ENCODE data around the gene FIGNL2.

FIGNL2 gene

DNA sequence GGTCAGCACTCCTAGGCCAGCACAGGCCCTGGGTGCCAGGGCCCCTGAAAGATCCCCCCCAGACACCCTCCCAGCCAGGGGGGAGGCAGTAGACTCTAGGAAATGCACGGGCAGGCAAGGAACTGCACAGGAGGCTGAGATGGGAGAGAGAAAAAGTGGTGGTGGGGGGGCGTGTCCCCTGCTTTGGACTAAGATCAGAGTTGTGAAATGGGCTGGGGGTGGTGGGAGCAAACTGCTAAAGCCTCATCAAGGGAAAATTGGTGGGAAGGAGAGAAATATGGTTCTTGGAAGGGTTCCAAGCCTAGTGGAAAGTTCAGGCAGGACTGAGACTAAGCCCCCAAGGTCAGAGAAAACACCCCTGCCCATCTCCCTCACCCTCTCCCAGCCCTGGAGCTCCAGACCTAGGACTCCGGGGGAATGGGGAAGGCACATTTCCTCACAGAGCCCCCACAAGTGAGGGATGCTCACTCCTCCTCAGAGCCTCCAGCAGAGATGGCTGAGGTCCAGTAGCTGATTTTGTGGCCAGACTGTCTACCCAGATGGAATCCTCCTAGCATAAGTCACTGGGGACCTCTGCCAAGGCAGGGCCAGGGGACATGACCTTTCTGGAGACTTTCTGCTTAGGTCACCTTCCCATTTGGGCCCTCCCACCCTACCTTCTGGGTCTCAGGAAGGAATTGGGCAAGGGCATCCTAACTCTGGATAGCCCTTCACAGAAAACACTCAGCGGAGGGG is 29.8 kb downstream of the FIGNL2 start:
- H3K9me3 ChIP-seq (ENCODE audit: control insufficient read depth in 1 of 2, low read length in 2 of 2): no peaks in the 10 kb centered on the region
- no peaks in the 10 kb centered on the region for H3K36me3 ChIP-seq (ENCODE audit: control insufficient read depth in 1 of 2, insufficient read depth in 2 of 2, low read length in 2 of 2)
- H3K27ac ChIP-seq (ENCODE audit: low read length): no peak overlapping the region
- H3K4me3 ChIP-seq (ENCODE audit: low read depth in 1 of 2, low read length in 2 of 2): no peak overlapping the region
- no peaks in the 10 kb centered on the region for H3K27me3 ChIP-seq (ENCODE audit: low read depth, low read length)
- peaks cover 0 to 7% of the 10 kb centered on the region in 2 donors for H3K4me1 ChIP-seq (ENCODE audit: control insufficient read depth in 1 of 2, insufficient read depth in 2 of 2, low read length in 2 of 2)

DNA sequence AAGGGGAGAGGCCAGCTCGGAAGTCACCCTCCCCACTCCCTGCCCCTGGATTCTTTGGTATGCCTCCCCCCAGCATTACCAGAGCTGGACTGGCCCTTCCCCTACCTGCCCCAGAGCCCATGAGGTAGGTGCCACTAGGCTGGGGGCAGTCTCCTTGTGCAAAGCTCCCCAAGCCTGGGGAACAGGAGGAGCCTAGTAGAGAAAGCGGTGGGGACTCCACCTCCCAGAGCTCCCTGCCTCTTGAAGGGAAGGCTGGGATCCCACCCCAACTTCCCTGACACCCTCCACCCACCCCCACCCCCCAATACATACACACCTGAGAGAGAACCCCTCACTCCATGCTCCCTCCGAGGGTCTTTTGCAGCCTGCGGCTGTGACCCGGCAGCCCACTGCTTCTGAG is 30.4 kb downstream of the FIGNL2 start:
- Histone ChIP-seq H3K4me1 (ENCODE audit: control insufficient read depth in 1 of 2, insufficient read depth in 2 of 2, low read length in 2 of 2) (peaks cover 0 to 8% of the 10 kb centered on the region in 2 donors), H3K4me3 (ENCODE audit: low read depth in 1 of 2, low read length in 2 of 2) (no peak overlapping the region), H3K36me3 (ENCODE audit: control insufficient read depth in 1 of 2, insufficient read depth in 2 of 2, low read length in 2 of 2) (no peaks in the 10 kb centered on the region), H3K27ac (ENCODE audit: low read length) (no peak overlapping the region), H3K9me3 (ENCODE audit: control insufficient read depth in 1 of 2, low read length in 2 of 2) (no peaks in the 10 kb centered on the region), H3K27me3 (ENCODE audit: low read depth, low read length) (no peaks in the 10 kb centered on the region)

- no peaks in the 10 kb centered on the region for H3K27me3 ChIP-seq (ENCODE audit: low read depth, low read length)
- H3K4me1 ChIP-seq (ENCODE audit: control insufficient read depth in 1 of 2, insufficient read depth in 2 of 2, low read length in 2 of 2): peaks cover 0 to 8% of the 10 kb centered on the region in 2 donors
- H3K9me3 ChIP-seq (ENCODE audit: control insufficient read depth in 1 of 2, low read length in 2 of 2): no peaks in the 10 kb centered on the region
- H3K4me3 ChIP-seq (ENCODE audit: low read depth in 1 of 2, low read length in 2 of 2): no peak overlapping the region
- H3K27ac ChIP-seq (ENCODE audit: low read length): no peak overlapping the region
- H3K36me3 ChIP-seq (ENCODE audit: control insufficient read depth in 1 of 2, insufficient read depth in 2 of 2, low read length in 2 of 2): no peaks in the 10 kb centered on the region
These were observed 31.2 kb downstream of the FIGNL2 start for GRCh38 chr12:51817027-51817953.

GRCh38 chr12:51815571-51815970 is 32.9 kb downstream of the FIGNL2 start:
- Histone ChIP-seq H3K36me3 (ENCODE audit: control insufficient read depth in 1 of 2, insufficient read depth in 2 of 2, low read length in 2 of 2) (no peaks in the 10 kb centered on the region), H3K4me1 (ENCODE audit: control insufficient read depth in 1 of 2, insufficient read depth in 2 of 2, low read length in 2 of 2) (peaks cover 0 to 8% of the 10 kb centered on the region in 2 donors), H3K27me3 (ENCODE audit: low read depth, low read length) (no peaks in the 10 kb centered on the region), H3K27ac (ENCODE audit: low read length) (no peak overlapping the region), H3K9me3 (ENCODE audit: control insufficient read depth in 1 of 2, low read length in 2 of 2) (no peaks in the 10 kb centered on the region), H3K4me3 (ENCODE audit: low read depth in 1 of 2, low read length in 2 of 2) (no peak overlapping the region)

DNA sequence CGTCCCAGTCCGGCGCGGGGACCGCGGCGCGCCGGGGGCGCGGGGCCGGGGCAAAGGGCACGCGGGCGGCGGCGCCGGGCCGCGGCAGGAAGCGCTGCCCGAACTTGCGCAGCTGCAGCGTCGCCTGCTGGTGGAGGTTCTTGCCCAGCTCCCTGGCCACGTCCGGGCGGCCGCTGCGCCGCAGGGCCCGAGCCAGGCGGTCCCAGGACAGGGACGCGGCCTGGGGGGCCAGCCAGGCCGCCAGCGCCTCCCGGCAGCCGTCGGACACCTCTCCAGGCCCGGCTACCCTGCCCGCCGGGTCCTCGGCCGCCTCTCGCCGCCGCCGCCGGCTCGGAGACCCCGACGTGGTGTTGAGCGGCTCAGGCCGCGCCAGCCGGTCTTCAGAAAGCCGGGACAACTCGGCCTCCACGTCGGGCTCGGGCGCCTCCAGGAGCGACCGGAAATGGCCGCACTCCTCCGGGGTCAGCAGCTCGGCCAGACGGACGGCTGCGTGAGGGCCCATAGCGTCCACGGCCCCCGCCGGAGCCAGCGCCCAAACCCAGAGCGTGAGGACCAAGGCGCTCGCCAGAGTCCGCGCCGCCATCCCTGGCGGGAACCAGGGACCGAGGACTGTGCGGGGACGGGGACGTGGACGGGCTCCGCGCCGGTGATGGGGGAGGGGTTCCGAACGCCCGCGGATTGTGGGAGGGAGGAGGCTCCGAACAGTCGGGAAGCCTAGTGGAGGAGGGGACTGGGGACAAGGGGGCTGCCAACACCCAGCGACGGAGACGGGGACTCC is 34.0 kb downstream of the FIGNL2 start:
- Histone ChIP-seq H3K4me3 (ENCODE audit: low read depth in 1 of 2, low read length in 2 of 2) (peak overlapping the region; percentile 45 to 62), H3K9me3 (ENCODE audit: control insufficient read depth in 1 of 2, low read length in 2 of 2) (no peaks in the 10 kb centered on the region), H3K4me1 (ENCODE audit: control insufficient read depth in 1 of 2, insufficient read depth in 2 of 2, low read length in 2 of 2) (peaks cover 0 to 4% of the 10 kb centered on the region in 2 donors), H3K27me3 (ENCODE audit: low read depth, low read length) (no peaks in the 10 kb centered on the region), H3K27ac (ENCODE audit: low read length) (no peak overlapping the region), H3K36me3 (ENCODE audit: control insufficient read depth in 1 of 2, insufficient read depth in 2 of 2, low read length in 2 of 2) (no peaks in the 10 kb centered on the region)

- H3K27ac ChIP-seq (ENCODE audit: low read length): no peak overlapping the region
These were observed 34.6 kb downstream of the FIGNL2 start for GRCh38 chr12:51813931-51814310.

DNA sequence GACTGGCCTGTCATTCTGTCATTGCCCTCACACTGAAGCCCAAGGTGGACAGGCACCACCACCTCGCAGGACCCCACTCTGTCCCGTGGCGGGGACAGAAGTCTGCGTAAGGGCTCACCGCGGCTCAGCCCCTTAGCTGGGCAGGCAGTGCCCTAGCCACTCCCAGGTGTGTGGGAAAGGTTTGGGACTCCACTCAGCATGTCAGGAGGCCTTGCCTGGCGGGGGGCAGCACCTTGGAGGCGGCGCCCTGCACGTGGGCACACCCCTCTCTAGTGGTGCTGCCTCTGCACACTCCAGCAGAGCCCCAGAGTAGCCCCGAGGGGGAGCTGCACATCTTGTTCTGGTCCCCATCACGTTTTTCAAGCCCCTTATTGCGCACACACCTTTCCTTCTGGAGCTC is 35.6 kb downstream of the FIGNL2 start:
- Histone ChIP-seq H3K4me3 (ENCODE audit: low read depth in 1 of 2, low read length in 2 of 2) (no peak overlapping the region), H3K36me3 (ENCODE audit: control insufficient read depth in 1 of 2, insufficient read depth in 2 of 2, low read length in 2 of 2) (no peaks in the 10 kb centered on the region), H3K9me3 (ENCODE audit: control insufficient read depth in 1 of 2, low read length in 2 of 2) (no peaks in the 10 kb centered on the region), H3K27ac (ENCODE audit: low read length) (no peak overlapping the region), H3K4me1 (ENCODE audit: control insufficient read depth in 1 of 2, insufficient read depth in 2 of 2, low read length in 2 of 2) (peaks cover 0 to 4% of the 10 kb centered on the region in 2 donors), H3K27me3 (ENCODE audit: low read depth, low read length) (no peaks in the 10 kb centered on the region)

More at GRCh38 chr12:51813931-51814310, 34.6 kb downstream of the FIGNL2 start:
- Histone ChIP-seq H3K9me3 (ENCODE audit: control insufficient read depth in 1 of 2, low read length in 2 of 2) (no peaks in the 10 kb centered on the region), H3K36me3 (ENCODE audit: control insufficient read depth in 1 of 2, insufficient read depth in 2 of 2, low read length in 2 of 2) (no peaks in the 10 kb centered on the region), H3K27me3 (ENCODE audit: low read depth, low read length) (no peaks in the 10 kb centered on the region), H3K4me3 (ENCODE audit: low read depth in 1 of 2, low read length in 2 of 2) (peak overlapping the region in 1 of 2 donors; percentile 51), H3K4me1 (ENCODE audit: control insufficient read depth in 1 of 2, insufficient read depth in 2 of 2, low read length in 2 of 2) (peaks cover 0 to 4% of the 10 kb centered on the region in 2 donors)

GRCh38 chr12:51811203-51812202 is 37.0 kb downstream of the FIGNL2 start:
- no peaks in the 10 kb centered on the region for H3K9me3 ChIP-seq (ENCODE audit: control insufficient read depth in 1 of 2, low read length in 2 of 2)
- H3K36me3 ChIP-seq (ENCODE audit: control insufficient read depth in 1 of 2, insufficient read depth in 2 of 2, low read length in 2 of 2): no peaks in the 10 kb centered on the region
- no peak overlapping the region for H3K27ac ChIP-seq (ENCODE audit: low read length)
- H3K4me3 ChIP-seq (ENCODE audit: low read depth in 1 of 2, low read length in 2 of 2): no peak overlapping the region
- H3K27me3 ChIP-seq (ENCODE audit: low read depth, low read length): no peaks in the 10 kb centered on the region
- H3K4me1 ChIP-seq (ENCODE audit: control insufficient read depth in 1 of 2, insufficient read depth in 2 of 2, low read length in 2 of 2): peaks cover 0 to 4% of the 10 kb centered on the region in 2 donors

DNA sequence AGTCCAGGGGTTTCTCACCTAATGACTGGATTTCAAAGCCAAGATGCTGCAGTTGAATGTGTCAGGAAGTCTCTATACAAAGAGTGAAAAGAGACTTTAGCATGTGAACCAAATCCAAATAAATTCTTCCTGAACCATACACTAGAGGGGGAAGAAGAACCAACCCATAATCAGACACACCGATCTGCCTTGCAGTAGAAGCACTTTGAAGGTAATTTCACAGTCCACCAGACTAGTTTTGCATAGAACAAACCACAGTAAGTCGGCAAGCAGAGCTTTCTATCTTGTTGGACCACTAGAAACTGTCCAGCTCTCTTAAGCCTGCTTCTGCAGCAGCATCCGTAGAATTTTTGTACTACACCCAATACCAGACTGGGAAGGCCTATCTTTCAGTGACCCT is 39.3 kb downstream of the FIGNL2 start:
- Histone ChIP-seq H3K36me3 (ENCODE audit: control insufficient read depth in 1 of 2, insufficient read depth in 2 of 2, low read length in 2 of 2) (no peaks in the 10 kb centered on the region), H3K4me3 (ENCODE audit: low read depth in 1 of 2, low read length in 2 of 2) (no peak overlapping the region), H3K27me3 (ENCODE audit: low read depth, low read length) (no peaks in the 10 kb centered on the region), H3K9me3 (ENCODE audit: control insufficient read depth in 1 of 2, low read length in 2 of 2) (no peaks in the 10 kb centered on the region), H3K27ac (ENCODE audit: low read length) (no peak overlapping the region), H3K4me1 (ENCODE audit: control insufficient read depth in 1 of 2, insufficient read depth in 2 of 2, low read length in 2 of 2) (peaks cover 0 to 4% of the 10 kb centered on the region in 2 donors)

GRCh38 chr12:51806896-51807295 is 41.6 kb downstream of the FIGNL2 start:
- H3K9me3 ChIP-seq (ENCODE audit: control insufficient read depth in 1 of 2, low read length in 2 of 2): no peaks in the 10 kb centered on the region
- no peaks in the 10 kb centered on the region for H3K27me3 ChIP-seq (ENCODE audit: low read depth, low read length)
- no peaks in the 10 kb centered on the region for H3K36me3 ChIP-seq (ENCODE audit: control insufficient read depth in 1 of 2, insufficient read depth in 2 of 2, low read length in 2 of 2)
- no peak overlapping the region for H3K4me3 ChIP-seq (ENCODE audit: low read depth in 1 of 2, low read length in 2 of 2)
- H3K4me1 ChIP-seq (ENCODE audit: control insufficient read depth in 1 of 2, insufficient read depth in 2 of 2, low read length in 2 of 2): no peaks in the 10 kb centered on the region
- H3K27ac ChIP-seq (ENCODE audit: low read length): no peak overlapping the region

All from muscle layer of duodenum (tissue), 2 donors.